Effector CD8-positive, alpha-beta T cell (primary cell): Measurements from ENCODE around the gene DNM3.

ENCODE experiments used
- DNase-seq: peaks from one replicate; lab custom pipeline; 2025; lab: John Stamatoyannopoulos, UW

Gene DNM3

GRCh38 chr1:172107316-172107975, 266.1 kb downstream of the DNM3 start:
- DNase-seq, result no peak

- DNase-seq, result no peak
Observed at GRCh38 chr1:172108161-172108893, 267.0 kb downstream of the DNM3 start.

GRCh38 chr1:172109359-172109758, 268.1 kb downstream of the DNM3 start:
- no peak for DNase-seq

GRCh38 chr1:172112576-172112975, 271.3 kb downstream of the DNM3 start:
- DNase-seq, result no peak

GRCh38 chr1:172117800-172118199, 276.5 kb downstream of the DNM3 start:
- no peak for DNase-seq

GRCh38 chr1:172118618-172119017, 277.3 kb downstream of the DNM3 start:
- DNase-seq, result no peak

- no peak for DNase-seq
Observed at GRCh38 chr1:172119184-172119583, 277.9 kb downstream of the DNM3 start.

- DNase-seq, result no peak
Observed at GRCh38 chr1:172120381-172120780, 279.1 kb downstream of the DNM3 start.

GRCh38 chr1:172121081-172121717, 279.9 kb downstream of the DNM3 start:
- no peak for DNase-seq

GRCh38 chr1:172122381-172122780, 281.1 kb downstream of the DNM3 start:
- DNase-seq, result no peak

GRCh38 chr1:172125250-172125649, 284.0 kb downstream of the DNM3 start:
- no peak for DNase-seq

- DNase-seq, result no peak
Observed at GRCh38 chr1:172125812-172126430, 284.6 kb downstream of the DNM3 start.

- no peak for DNase-seq
Observed at GRCh38 chr1:172132836-172133235, 291.5 kb downstream of the DNM3 start.

GRCh38 chr1:172134087-172134731, 292.9 kb downstream of the DNM3 start:
- DNase-seq, result no peak

GRCh38 chr1:172135076-172135672, 293.9 kb downstream of the DNM3 start:
- DNase-seq, result no peak

- no peak for DNase-seq
Observed at GRCh38 chr1:172135978-172136610, 294.8 kb downstream of the DNM3 start.

GRCh38 chr1:172136925-172137324, 295.6 kb downstream of the DNM3 start:
- DNase-seq, result no peak

GRCh38 chr1:172137703-172138454, 296.6 kb downstream of the DNM3 start:
- no peak for DNase-seq

- DNase-seq, result no peak
Observed at GRCh38 chr1:172138634-172139033, 297.3 kb downstream of the DNM3 start.

GRCh38 chr1:172139196-172139595, 297.9 kb downstream of the DNM3 start:
- no peak for DNase-seq

- no peak for DNase-seq
Observed at GRCh38 chr1:172140072-172140471, 298.8 kb downstream of the DNM3 start.
